ENCODE results near the gene FAM3B. TPM values are rescaled to one million over a fixed set of nuclear protein-coding genes. Genes with fewer than 3 reads are reported as not detected.

The FAM3B gene
- total and polyA plus RNA-seq, 2 donors from 2014 or later = 19.4 to 44.4 TPM

GRCh38 chr21:41371685-41372030 lies 55.1 kb downstream of the FAM3B start:
- FAIRE-seq = no peak
- Histone ChIP-seq H3K27me3 (ENCODE audit: control insufficient read depth, insufficient read depth, low read length) (no peaks in the 10 kb centered on the region), H3K36me3 (ENCODE audit: control insufficient read depth in 2 of 3, insufficient read depth in 3 of 3, low read length in 3 of 3) (no peaks in the 10 kb centered on the region), H3K9ac (ENCODE audit: low read length in 3 of 3) (no peak overlapping the region), H3K9me3 (ENCODE audit: control insufficient read depth in 2 of 3, insufficient read depth in 1 of 3, low read length in 3 of 3) (no peaks in the 10 kb centered on the region), H3K4me3 (ENCODE audit: low read length in 3 of 3) (no peak overlapping the region), H3K4me1 (ENCODE audit: control insufficient read depth in 2 of 3, insufficient read depth in 2 of 3, low read depth in 1 of 3, low read length in 3 of 3) (peaks cover 0 to 7% (median 0%) of the 10 kb centered on the region in 3 donors), H3K27ac (ENCODE audit: low read depth in 2 of 2, low read length in 2 of 2) (no peak overlapping the region)
- intact Hi-C loops (cut with DNase I) = no loop called here
- TF ChIP-seq CTCF (IDR thresholded peaks at IDR 0.05; ENCODE audit: borderline replicate concordance, extremely low read depth, insufficient read depth) = no peak
- peak in 1 of 5 donors; percentile 7 for DNase-seq

GRCh38 chr21:41373253-41373652 lies 56.7 kb downstream of the FAM3B start:
- Histone ChIP-seq H3K9me3 (ENCODE audit: control insufficient read depth in 2 of 3, insufficient read depth in 1 of 3, low read length in 3 of 3) (no peaks in the 10 kb centered on the region), H3K27me3 (ENCODE audit: control insufficient read depth, insufficient read depth, low read length) (no peaks in the 10 kb centered on the region), H3K4me1 (ENCODE audit: control insufficient read depth in 2 of 3, insufficient read depth in 2 of 3, low read depth in 1 of 3, low read length in 3 of 3) (peaks cover 0 to 7% (median 0%) of the 10 kb centered on the region in 3 donors), H3K27ac (ENCODE audit: low read depth in 2 of 2, low read length in 2 of 2) (no peak overlapping the region), H3K9ac (ENCODE audit: low read length in 3 of 3) (no peak overlapping the region), H3K4me3 (ENCODE audit: low read length in 3 of 3) (no peak overlapping the region), H3K36me3 (ENCODE audit: control insufficient read depth in 2 of 3, insufficient read depth in 3 of 3, low read length in 3 of 3) (no peaks in the 10 kb centered on the region)
- FAIRE-seq (no peak), DNase-seq (peak in 1 of 5 donors; percentile 17)
- TF ChIP-seq CTCF (IDR thresholded peaks at IDR 0.05; ENCODE audit: borderline replicate concordance, extremely low read depth, insufficient read depth) = no peak
- intact Hi-C loops (cut with DNase I) = no loop called here

GRCh38 chr21:41373763-41374162 lies 57.2 kb downstream of the FAM3B start:
- FAIRE-seq = no peak
- intact Hi-C loops (cut with DNase I) = no loop called here
- TF ChIP-seq CTCF (IDR thresholded peaks at IDR 0.05; ENCODE audit: borderline replicate concordance, extremely low read depth, insufficient read depth) = no peak

GRCh38 chr21:41374177-41374712 lies 57.6 kb downstream of the FAM3B start:
- FAIRE-seq = no peak
- H3K4me1 ChIP-seq (ENCODE audit: control insufficient read depth in 2 of 3, insufficient read depth in 2 of 3, low read depth in 1 of 3, low read length in 3 of 3) = peaks cover 0 to 3% (median 0%) of the 10 kb centered on the region in 3 donors
- no peak for TF ChIP-seq CTCF (IDR thresholded peaks at IDR 0.05; ENCODE audit: borderline replicate concordance, extremely low read depth, insufficient read depth)
- no peak overlapping the region for H3K4me3 ChIP-seq (ENCODE audit: low read length in 3 of 3)
- no peak overlapping the region for H3K27ac ChIP-seq (ENCODE audit: low read depth in 2 of 2, low read length in 2 of 2)
- peak in 1 of 5 donors; percentile 12 for DNase-seq
- intact Hi-C loops (cut with DNase I) = no loop called here
- H3K36me3 ChIP-seq (ENCODE audit: control insufficient read depth in 2 of 3, insufficient read depth in 3 of 3, low read length in 3 of 3) = no peaks in the 10 kb centered on the region
- no peak overlapping the region for H3K9ac ChIP-seq (ENCODE audit: low read length in 3 of 3)
- H3K9me3 ChIP-seq (ENCODE audit: control insufficient read depth in 2 of 3, insufficient read depth in 1 of 3, low read length in 3 of 3) = no peaks in the 10 kb centered on the region
- no peaks in the 10 kb centered on the region for H3K27me3 ChIP-seq (ENCODE audit: control insufficient read depth, insufficient read depth, low read length)

More at GRCh38 chr21:41373763-41374162, 57.2 kb downstream of the FAM3B start:
- Histone ChIP-seq H3K9me3 (ENCODE audit: control insufficient read depth in 2 of 3, insufficient read depth in 1 of 3, low read length in 3 of 3) (no peaks in the 10 kb centered on the region), H3K36me3 (ENCODE audit: control insufficient read depth in 2 of 3, insufficient read depth in 3 of 3, low read length in 3 of 3) (no peaks in the 10 kb centered on the region), H3K4me3 (ENCODE audit: low read length in 3 of 3) (no peak overlapping the region), H3K27me3 (ENCODE audit: control insufficient read depth, insufficient read depth, low read length) (no peaks in the 10 kb centered on the region), H3K4me1 (ENCODE audit: control insufficient read depth in 2 of 3, insufficient read depth in 2 of 3, low read depth in 1 of 3, low read length in 3 of 3) (peaks cover 0 to 6% (median 0%) of the 10 kb centered on the region in 3 donors), H3K27ac (ENCODE audit: low read depth in 2 of 2, low read length in 2 of 2) (no peak overlapping the region), H3K9ac (ENCODE audit: low read length in 3 of 3) (no peak overlapping the region)
- peak in 1 of 5 donors; percentile 10 for DNase-seq

All from kidney (tissue), 14 donors.